ENCODE data around the gene NDUFS1.
"Not testable (repeated sequence)": the region's sequence is repeated elsewhere in the genome, so short reads cannot be mapped to it uniquely, and the experiment has no call there.

Gene NDUFS1

GRCh38 chr2:206159346-206160124 lies at the start of gene NDUFS1, which contains the start of gene EEF1B2:
NDUFS1 (minus strand) TSS chr2:206159444; CDS start chr2:206153678, 5,766 bp downstream.
EEF1B2 (plus strand) TSS chr2:206159895; CDS start chr2:206159980, 85 bp downstream.
- TF ChIP-seq, protein P1, sequence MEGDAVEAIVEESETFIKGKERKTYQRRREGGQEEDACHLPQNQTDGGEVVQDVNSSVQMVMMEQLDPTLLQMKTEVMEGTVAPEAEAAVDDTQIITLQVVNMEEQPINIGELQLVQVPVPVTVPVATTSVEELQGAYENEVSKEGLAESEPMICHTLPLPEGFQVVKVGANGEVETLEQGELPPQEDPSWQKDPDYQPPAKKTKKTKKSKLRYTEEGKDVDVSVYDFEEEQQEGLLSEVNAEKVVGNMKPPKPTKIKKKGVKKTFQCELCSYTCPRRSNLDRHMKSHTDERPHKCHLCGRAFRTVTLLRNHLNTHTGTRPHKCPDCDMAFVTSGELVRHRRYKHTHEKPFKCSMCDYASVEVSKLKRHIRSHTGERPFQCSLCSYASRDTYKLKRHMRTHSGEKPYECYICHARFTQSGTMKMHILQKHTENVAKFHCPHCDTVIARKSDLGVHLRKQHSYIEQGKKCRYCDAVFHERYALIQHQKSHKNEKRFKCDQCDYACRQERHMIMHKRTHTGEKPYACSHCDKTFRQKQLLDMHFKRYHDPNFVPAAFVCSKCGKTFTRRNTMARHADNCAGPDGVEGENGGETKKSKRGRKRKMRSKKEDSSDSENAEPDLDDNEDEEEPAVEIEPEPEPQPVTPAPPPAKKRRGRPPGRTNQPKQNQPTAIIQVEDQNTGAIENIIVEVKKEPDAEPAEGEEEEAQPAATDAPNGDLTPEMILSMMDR (IDR thresholded peaks at IDR 0.05; ENCODE audit: low read depth, low read length) = no peak
- peak; percentile 94 for DNase-seq (ENCODE audit: extremely low read depth, low read depth)

- TF ChIP-seq, protein P1 (IDR thresholded peaks at IDR 0.05; ENCODE audit: low read depth, low read length) = no peak
- no peak for DNase-seq (ENCODE audit: extremely low read depth, low read depth)
Observed at GRCh38 chr2:206208900-206209299, 49.7 kb upstream of the NDUFS1 start.

DNA sequence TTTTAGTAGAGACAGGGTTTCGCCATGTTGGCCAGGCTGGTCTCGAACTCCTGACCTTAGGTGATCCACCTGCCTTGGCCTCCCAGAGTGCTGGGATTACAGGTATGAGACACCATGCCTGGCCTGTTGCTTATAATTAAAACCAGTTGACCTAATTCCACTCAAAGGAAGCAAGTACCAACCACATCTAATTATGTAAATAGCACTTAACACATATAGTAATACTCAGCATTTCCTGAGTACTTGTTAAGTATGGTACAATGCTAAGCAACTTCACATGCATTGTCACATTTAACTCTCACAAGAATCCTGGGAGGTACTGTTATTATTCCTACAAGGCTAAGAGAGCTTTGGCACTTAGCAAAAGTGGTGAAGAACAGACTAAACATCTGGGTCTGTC lies 48.1 kb upstream of the NDUFS1 start:
- not testable (repeated sequence) for DNase-seq (ENCODE audit: extremely low read depth, low read depth)

GRCh38 chr2:206204710-206205109 lies 45.5 kb upstream of the NDUFS1 start:
- no peak for DNase-seq (ENCODE audit: extremely low read depth, low read depth)
- TF ChIP-seq, protein P1 (IDR thresholded peaks at IDR 0.05; ENCODE audit: low read depth, low read length) = no peak

DNA sequence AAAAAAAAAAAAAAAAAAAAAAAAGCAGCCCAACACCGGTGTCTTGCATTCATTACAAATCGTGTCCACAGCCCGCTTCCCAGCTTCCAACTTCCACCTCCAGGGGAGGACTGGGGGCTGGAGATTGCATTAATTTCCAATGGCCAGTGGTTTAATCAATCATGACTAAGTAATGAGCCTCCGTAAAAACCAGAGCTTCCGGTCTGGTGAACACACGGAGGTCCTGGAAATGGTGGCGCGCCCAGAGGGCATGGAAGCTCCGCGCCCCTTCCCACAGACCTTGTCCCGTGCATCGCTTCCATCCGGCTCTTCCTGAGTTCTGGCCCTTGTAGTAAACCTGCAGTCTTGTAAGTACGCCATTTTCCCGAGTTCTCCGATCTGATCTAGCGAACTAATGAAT lies 44.1 kb upstream of the NDUFS1 start:
- DNase-seq (ENCODE audit: extremely low read depth, low read depth) = no peak
- TF ChIP-seq, protein P1 (IDR thresholded peaks at IDR 0.05; ENCODE audit: low read depth, low read length) = no peak

DNA sequence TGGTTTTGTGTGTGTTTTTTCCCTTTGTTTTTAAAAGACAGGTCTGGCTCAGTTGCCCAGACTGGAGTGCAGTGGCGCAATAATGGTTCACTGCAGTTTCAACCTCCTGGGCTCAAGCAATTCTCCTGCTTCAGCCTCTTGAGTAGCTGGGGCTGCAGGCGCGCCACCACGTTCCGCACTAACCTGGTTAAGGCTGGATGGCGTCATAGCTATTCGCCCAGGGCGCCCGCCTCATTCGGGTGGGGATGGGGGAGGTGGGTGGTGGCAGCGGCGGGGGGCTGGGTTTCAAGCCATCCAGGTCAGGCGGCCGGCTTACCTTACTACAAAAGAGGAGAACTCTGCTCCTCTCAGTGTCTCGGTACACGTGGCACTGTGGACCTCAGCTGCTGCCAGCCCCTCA lies 43.2 kb upstream of the NDUFS1 start:
- DNase-seq (ENCODE audit: extremely low read depth, low read depth) = no peak
- TF ChIP-seq, protein P1 (IDR thresholded peaks at IDR 0.05; ENCODE audit: low read depth, low read length) = no peak

GRCh38 chr2:206201075-206201848 lies 42.0 kb upstream of the NDUFS1 start:
- no peak for DNase-seq (ENCODE audit: extremely low read depth, low read depth)
- TF ChIP-seq, protein P1 (IDR thresholded peaks at IDR 0.05; ENCODE audit: low read depth, low read length) = no peak

Measured in AG09319 (cell line).